CD8-positive, alpha-beta memory T cell (primary cell): Measurements from ENCODE around the gene RPL36. TPM values are rescaled to one million over a fixed set of nuclear protein-coding genes. Genes with fewer than 3 reads are reported as not detected.

ENCODE experiments used
- CTCF ChIA-PET: fragments of 350-600 bp; sonication (Branson Sonifier 250); formaldehyde crosslinking; loops from one replicate; lab custom pipeline; 2021; ENCODE audit warnings: antibody characterized with exemption; lab: Charles Lee
- POLR2A ChIA-PET: fragments of 350-600 bp; sonication (Branson Sonifier 250); formaldehyde crosslinking; loops from one replicate; lab custom pipeline; 2021; ENCODE audit warnings: antibody characterized with exemption; lab: Charles Lee
- DNase-seq, 5 donors: peaks; one replicate each; pipeline versions ENCODE4 v3.0.0 to v3.0.0-alpha.2; 2020 to 2022; ENCODE audit warnings: mixed read lengths in 1 of 5
- H3K27ac ChIP-seq: one replicate; pipeline ENCODE4 v1.7.0; 2013; ENCODE audit warnings: low read depth, mild to moderate bottlenecking, low read length, moderate library complexity
- H3K27me3 ChIP-seq: 2 replicates; pipeline ENCODE4 v1.7.0; 2013; ENCODE audit warnings: low read length, mild to moderate bottlenecking; ENCODE audit not compliant: insufficient read depth, poor library complexity, severe bottlenecking
- H3K36me3 ChIP-seq: 2 replicates; pipeline ENCODE4 v1.7.0; 2013; ENCODE audit warnings: mild to moderate bottlenecking, low read length, moderate library complexity; ENCODE audit not compliant: insufficient read depth
- H3K4me1 ChIP-seq: 2 replicates; pipeline ENCODE4 v1.7.0; 2013; ENCODE audit warnings: mild to moderate bottlenecking, low read length, moderate library complexity; ENCODE audit not compliant: insufficient read depth
- H3K4me3 ChIP-seq: 2 replicates; pipeline ENCODE4 v1.7.0; 2013; ENCODE audit warnings: mild to moderate bottlenecking, low read length
- H3K9me3 ChIP-seq: 2 replicates; pipeline ENCODE4 v1.7.0; 2013; ENCODE audit warnings: mild to moderate bottlenecking, low read length
- H3K27ac Mint-ChIP-seq, 8 donors: one replicate each; pipeline ENCODE4 v1.8.0; 2020 to 2021; ENCODE audit warnings: mixed read lengths in 8 of 8, mild to moderate bottlenecking in 6 of 8, inconsistent platforms in 3 of 8, moderate library complexity in 3 of 8
- H3K27me3 Mint-ChIP-seq, 2 donors: one replicate each; pipeline ENCODE4 v1.8.0; 2020 to 2021; ENCODE audit warnings: mixed read lengths in 2 of 2, mild to moderate bottlenecking in 1 of 2, moderate library complexity in 1 of 2
- H3K36me3 Mint-ChIP-seq, 3 donors: one replicate each; pipeline ENCODE4 v1.8.0; 2020 to 2021; ENCODE audit warnings: mixed read lengths in 3 of 3, inconsistent platforms in 1 of 3, mild to moderate bottlenecking in 1 of 3
- H3K4me1 Mint-ChIP-seq, 3 donors: one replicate each; pipeline ENCODE4 v1.8.0; 2020 to 2021; ENCODE audit warnings: mixed read lengths in 3 of 3, inconsistent platforms in 1 of 3, mild to moderate bottlenecking in 1 of 3
- H3K4me3 Mint-ChIP-seq, 7 donors: one replicate each; pipeline ENCODE4 v1.8.0; 2020 to 2021; ENCODE audit warnings: mixed read lengths in 7 of 7, mild to moderate bottlenecking in 6 of 7, moderate library complexity in 4 of 7, inconsistent platforms in 2 of 7
- H3K9me3 Mint-ChIP-seq, 5 donors: one replicate each; pipeline ENCODE4 v1.8.0; 2020 to 2022; ENCODE audit warnings: mixed read lengths in 5 of 5, mild to moderate bottlenecking in 3 of 5, moderate library complexity in 2 of 5, inconsistent platforms in 1 of 5
- polyA plus RNA-seq: library from polyadenylated mRNA; unstranded; fragments of 300-500 nt; fragmentation: Illumina TruSeq; gene quantifications from one replicate; pipeline ENCODE4 v1.2.3, GENCODE V29; 2021
- total RNA-seq, 2 experiments: library from RNA; stranded (reverse); gene quantifications; one replicate each; pipeline ENCODE4 v1.2.3, GENCODE V29; 2021

The RPL36 gene
- total and polyA plus RNA-seq, 3 experiments from 2014 or later, result 1,478 to 2,003 (median 1,485) TPM

- no peak for DNase-seq
- no peak overlapping the region for H3K4me3 ChIP-seq
- Mint-ChIP-seq H3K36me3 (peaks cover 0 to 68% (median 3%) of the 10 kb centered on the region in 3 donors), H3K27me3 (no peaks in the 10 kb centered on the region), H3K9me3 (no peaks in the 10 kb centered on the region), H3K27ac (no peak overlapping the region), H3K4me3 (no peak overlapping the region), H3K4me1 (no peaks in the 10 kb centered on the region)
- no peaks in the 10 kb centered on the region for H3K27me3 ChIP-seq
- H3K9me3 ChIP-seq, result no peaks in the 10 kb centered on the region
- H3K36me3 ChIP-seq, result peaks cover 7% of the 10 kb centered on the region
- H3K27ac ChIP-seq, result no peak overlapping the region
- ChIA-PET CTCF (interaction anchor here (1.6 kb wide), 1 partner anchor 18 kb away, joined by 3 read pairs; no protein-coding TSS in a partner anchor), POLR2A (no interaction called here)
- no peaks in the 10 kb centered on the region for H3K4me1 ChIP-seq
These were observed 15.5 kb downstream of the RPL36 start for GRCh38 chr19:5705552-5705951.

- POLR2A ChIA-PET, result no interaction called here
- H3K27ac Mint-ChIP-seq, result peak overlapping the region in 1 of 8 donors; percentile 27
These were observed 16.9 kb downstream of the RPL36 start for GRCh38 chr19:5706876-5707573.

GRCh38 chr19:5707576-5708575 is 17.8 kb downstream of the RPL36 start:
- H3K27me3 ChIP-seq, result no peaks in the 10 kb centered on the region
- H3K4me3 ChIP-seq, result no peak overlapping the region
- H3K36me3 ChIP-seq, result peaks cover 25% of the 10 kb centered on the region
- no peaks in the 10 kb centered on the region for H3K9me3 Mint-ChIP-seq
- H3K27ac Mint-ChIP-seq, result no peak overlapping the region
- no peak overlapping the region for H3K4me3 Mint-ChIP-seq
- H3K4me1 Mint-ChIP-seq, result no peaks in the 10 kb centered on the region
- H3K27ac ChIP-seq, result no peak overlapping the region
- ChIA-PET CTCF (interaction anchor here (1.5 to 4.2 kb wide), 3 partner anchors 11 to 21 kb away, joined by 3 to 18 read pairs (median 4); partner anchors contain the start of gene RPL36), POLR2A (no interaction called here)
- H3K27me3 Mint-ChIP-seq, result no peaks in the 10 kb centered on the region
- H3K9me3 ChIP-seq, result no peaks in the 10 kb centered on the region
- H3K4me1 ChIP-seq, result no peaks in the 10 kb centered on the region
- H3K36me3 Mint-ChIP-seq, result peaks cover 0 to 75% (median 0%) of the 10 kb centered on the region in 3 donors
- no peak for DNase-seq

More at GRCh38 chr19:5706876-5707573, 16.9 kb downstream of the RPL36 start:
- no peaks in the 10 kb centered on the region for H3K4me1 ChIP-seq
- peaks cover 16% of the 10 kb centered on the region for H3K36me3 ChIP-seq
- Mint-ChIP-seq H3K4me3 (no peak overlapping the region), H3K9me3 (no peaks in the 10 kb centered on the region), H3K4me1 (no peaks in the 10 kb centered on the region), H3K27me3 (no peaks in the 10 kb centered on the region), H3K36me3 (peaks cover 0 to 70% (median 0%) of the 10 kb centered on the region in 3 donors)
- no peaks in the 10 kb centered on the region for H3K9me3 ChIP-seq
- no peak for DNase-seq
- H3K27ac ChIP-seq, result no peak overlapping the region
- no peak overlapping the region for H3K4me3 ChIP-seq
- no peaks in the 10 kb centered on the region for H3K27me3 ChIP-seq
- CTCF ChIA-PET, result interaction anchor here (1.9 to 4.2 kb wide), 2 partner anchors 17 to 20 kb away, joined by 4 to 18 read pairs; partner anchors contain the start of gene RPL36

- peaks cover 0 to 5% (median 4%) of the 10 kb centered on the region in 3 donors for H3K4me1 Mint-ChIP-seq
- no peak overlapping the region for H3K27ac Mint-ChIP-seq
- no peaks in the 10 kb centered on the region for H3K9me3 Mint-ChIP-seq
- no peak for DNase-seq
- no peaks in the 10 kb centered on the region for H3K27me3 ChIP-seq
- no peak overlapping the region for H3K4me3 ChIP-seq
- H3K36me3 ChIP-seq, result peaks cover 25% of the 10 kb centered on the region
- no peak overlapping the region for H3K27ac ChIP-seq
- H3K27me3 Mint-ChIP-seq, result no peaks in the 10 kb centered on the region
- H3K4me3 Mint-ChIP-seq, result no peak overlapping the region
- ChIA-PET CTCF (no interaction called here), POLR2A (no interaction called here)
- H3K4me1 ChIP-seq, result no peaks in the 10 kb centered on the region
- H3K9me3 ChIP-seq, result no peaks in the 10 kb centered on the region
- peaks cover 0 to 69% (median 4%) of the 10 kb centered on the region in 3 donors for H3K36me3 Mint-ChIP-seq
These were observed 20.9 kb downstream of the RPL36 start for GRCh38 chr19:5711025-5711424.

GRCh38 chr19:5711713-5712161 is 21.6 kb downstream of the RPL36 start:
- Mint-ChIP-seq H3K27ac (no peak overlapping the region), H3K4me1 (peaks cover 4 to 5% (median 4%) of the 10 kb centered on the region in 3 donors), H3K27me3 (no peaks in the 10 kb centered on the region), H3K4me3 (no peak overlapping the region), H3K9me3 (no peaks in the 10 kb centered on the region), H3K36me3 (peaks cover 0 to 62% (median 4%) of the 10 kb centered on the region in 3 donors)
- Histone ChIP-seq H3K27ac (no peak overlapping the region), H3K9me3 (no peaks in the 10 kb centered on the region), H3K27me3 (no peaks in the 10 kb centered on the region), H3K4me1 (no peaks in the 10 kb centered on the region), H3K4me3 (no peak overlapping the region), H3K36me3 (peaks cover 25% of the 10 kb centered on the region)
- ChIA-PET CTCF (interaction anchor here (1.0 kb wide), 1 partner anchor 22 kb away, joined by 4 read pairs; the partner anchor contains the start of gene RPL36), POLR2A (no interaction called here)
- no peak for DNase-seq

GRCh38 chr19:5713228-5713627 is 23.1 kb downstream of the RPL36 start:
- POLR2A ChIA-PET, result interaction anchor here (0.6 to 0.9 kb wide), 2 partner anchors 23 to 35 kb away, joined by 3 read pairs; partner anchors contain the start of gene RPL36
- no peak overlapping the region for H3K27ac Mint-ChIP-seq

GRCh38 chr19:5714816-5715215 is 24.7 kb downstream of the RPL36 start:
- no peaks in the 10 kb centered on the region for H3K27me3 ChIP-seq
- Mint-ChIP-seq H3K27ac (no peak overlapping the region), H3K9me3 (no peaks in the 10 kb centered on the region), H3K4me3 (no peak overlapping the region), H3K36me3 (peaks cover 0 to 48% (median 4%) of the 10 kb centered on the region in 3 donors), H3K4me1 (peaks cover 23 to 28% (median 26%) of the 10 kb centered on the region in 3 donors), H3K27me3 (no peaks in the 10 kb centered on the region)
- ChIA-PET CTCF (interaction anchor here (0.6 to 2.0 kb wide), 3 partner anchors 26 to 700 kb away, joined by 3 to 19 read pairs (median 3); partner anchors contain the start of gene RPL36), POLR2A (interaction anchor here (0.5 to 1.0 kb wide), 2 partner anchors 8 to 24 kb away, joined by 3 to 5 read pairs; no protein-coding TSS in a partner anchor)
- no peak overlapping the region for H3K4me3 ChIP-seq
- H3K27ac ChIP-seq, result no peak overlapping the region
- no peaks in the 10 kb centered on the region for H3K9me3 ChIP-seq
- DNase-seq, result no peak
- peaks cover 28% of the 10 kb centered on the region for H3K36me3 ChIP-seq
- H3K4me1 ChIP-seq, result peaks cover 22% of the 10 kb centered on the region

More at GRCh38 chr19:5713228-5713627, 23.1 kb downstream of the RPL36 start:
- no peak overlapping the region for H3K4me3 ChIP-seq
- H3K27ac ChIP-seq, result no peak overlapping the region
- no peaks in the 10 kb centered on the region for H3K27me3 ChIP-seq
- Mint-ChIP-seq H3K36me3 (peaks cover 0 to 54% (median 4%) of the 10 kb centered on the region in 3 donors), H3K4me3 (no peak overlapping the region), H3K4me1 (peaks cover 10 to 15% (median 14%) of the 10 kb centered on the region in 3 donors), H3K27me3 (no peaks in the 10 kb centered on the region), H3K9me3 (no peaks in the 10 kb centered on the region)
- H3K4me1 ChIP-seq, result peaks cover 10% of the 10 kb centered on the region
- CTCF ChIA-PET, result interaction anchor here (2.0 kb wide), 1 partner anchor 25 kb away, joined by 19 read pairs; the partner anchor contains the start of gene RPL36
- H3K9me3 ChIP-seq, result no peaks in the 10 kb centered on the region
- DNase-seq, result no peak
- peaks cover 28% of the 10 kb centered on the region for H3K36me3 ChIP-seq
